Transverse colon (tissue), 4 donors: ENCODE data around the gene CHCHD4. TPM values are rescaled to one million over a fixed set of nuclear protein-coding genes. Genes with fewer than 3 reads are reported as not detected.
"Not testable (repeated sequence)": the region's sequence is repeated elsewhere in the genome, so short reads cannot be mapped to it uniquely, and the experiment has no call there.

Experiments
- DNase-seq: peaks from one replicate; pipeline ENCODE4 v3.0.0-alpha.2; 2019
- H3K27ac ChIP-seq, 4 donors: fragments of 200-600 bp; sonication (generic); 2 replicates each; pipeline ENCODE4 v1.5.1; 2016 to 2018; ENCODE audit warnings: inconsistent platforms in 4 of 4
- H3K27me3 ChIP-seq: fragments of 200-600 bp; sonication (generic); 2 replicates; pipeline ENCODE4 v1.5.1; 2017; ENCODE audit warnings: inconsistent platforms
- H3K36me3 ChIP-seq, 4 donors: fragments of 200-600 bp; sonication (generic); 2 replicates each; pipeline ENCODE4 v1.5.1; 2017 to 2019; ENCODE audit warnings: inconsistent platforms in 4 of 4
- H3K4me1 ChIP-seq, 4 donors: fragments of 200-600 bp; sonication (generic); 2 replicates each; pipeline ENCODE4 v1.5.1; 2017 to 2020; ENCODE audit warnings: inconsistent platforms in 4 of 4
- H3K4me3 ChIP-seq, 4 donors: fragments of 200-600 bp; sonication (generic); 1 replicate in 1 of 4; 2 replicates in 3 of 4; pipeline versions ENCODE4 v1.5.1 to v1.6.1; 2017 to 2019; ENCODE audit warnings: inconsistent platforms in 4 of 4
- H3K9me3 ChIP-seq, 2 donors: fragments of 200-600 bp; sonication (generic); 2 replicates each; pipeline ENCODE4 v1.5.1; 2017 to 2019; ENCODE audit warnings: inconsistent platforms in 2 of 2
- EP300 ChIP-seq: sonication (generic); formaldehyde crosslinking; IDR thresholded peaks from one replicate; pipeline ENCODE4 v1.6.1; 2017; ENCODE audit warnings: antibody characterized with exemption, low read depth
- POLR2A ChIP-seq: fragments of 450-650 bp; IDR thresholded peaks from one replicate; pipeline ENCODE4 v1.6.1; 2016; ENCODE audit warnings: antibody characterized with exemption, mild to moderate bottlenecking, moderate library complexity
- POLR2AphosphoS5 ChIP-seq, 3 donors: sonication (generic); formaldehyde crosslinking; IDR thresholded peaks; one replicate each; pipeline ENCODE4 v1.6.1; 2016; ENCODE audit warnings: antibody characterized with exemption in 3 of 3
- WGBS, 2 donors: methylation state at CpG; one replicate each; pipeline ENCODE4 v1.1.5; 2018; ENCODE audit warnings: low coverage in 1 of 2; 5-methylcytosine and 5-hydroxymethylcytosine counted together
- in situ Hi-C, 4 donors: fragments of 200-750 bp; cut with MboI; loops; one replicate each; pipeline versions ENCODE4 v1.15.0 to v1.15.1; 2017; ENCODE audit warnings: low sequenced_read_pairs in 3 of 4, low pct_ligation_motif_present in 1 of 4, low pct_unique_long_range_greater_than_20kb in 1 of 4
- intact Hi-C: fragments of 100-400 bp; cut with DNase I; formaldehyde crosslinking; loops from one replicate; pipeline ENCODE4 v1.15.1; 2023; ENCODE audit warnings: low total_unique reads
- total RNA-seq, 4 donors: library from RNA; depleted of rRNA; stranded (reverse); fragments of >200 nt; gene quantifications; one replicate each; pipeline ENCODE4 v1.1.0, GENCODE V29; 2016
- TF ChIP-seq, protein P1 (sequence below), 5 experiments: fragments of 200-600 bp in 3 of 5; fragments of 450-650 bp in 2 of 5; sonication (generic) in 3 of 5; IDR thresholded peaks; 1 replicate in 2 of 5; 2 replicates in 3 of 5; pipeline ENCODE4 v1.5.1; 2016 to 2017; ENCODE audit warnings: antibody characterized with exemption in 5 of 5, inconsistent platforms in 3 of 5, mild to moderate bottlenecking in 2 of 5, moderate library complexity in 1 of 5

CHCHD4 gene
- total RNA-seq, 4 donors from 2014 or later: 0.80 to 22.1 (median 13.5) TPM

DNA sequence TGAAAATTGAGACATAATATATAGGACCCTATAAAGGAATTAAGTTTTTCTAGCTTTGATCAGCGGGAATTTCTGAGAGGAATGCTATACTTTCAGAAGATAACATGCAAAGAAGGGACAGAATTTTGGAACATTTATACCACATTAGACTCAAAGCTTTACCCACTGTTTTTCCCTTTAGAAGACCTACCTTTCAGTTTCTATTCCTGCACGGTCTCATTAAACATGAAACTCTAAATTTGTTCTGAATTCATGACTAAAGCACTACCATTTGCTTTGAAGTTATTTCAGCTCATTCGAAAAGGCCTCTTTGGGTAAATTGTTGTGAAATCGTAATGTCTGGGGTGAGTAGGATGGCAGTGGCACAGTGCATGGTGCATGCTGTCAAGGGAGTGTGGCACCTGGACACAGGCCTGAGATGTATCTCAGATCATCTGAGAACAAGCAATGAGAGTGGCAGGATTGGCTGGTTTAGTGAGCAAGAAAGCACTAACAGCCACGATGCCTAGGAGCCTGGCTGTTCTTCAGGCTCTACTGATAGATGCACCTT is 42.5 kb downstream of the CHCHD4 start:
- DNase-seq: no peak
- Histone ChIP-seq H3K4me3 (no peak overlapping the region), H3K4me1 (no peaks in the 10 kb centered on the region), H3K9me3 (no peaks in the 10 kb centered on the region), H3K27ac (no peak overlapping the region), H3K36me3 (no peaks in the 10 kb centered on the region), H3K27me3 (no peaks in the 10 kb centered on the region)
- WGBS, 2 donors: 68 to 74% methylated on average over 2 to 5 of the region's 5 CpGs
- TF ChIP-seq, protein P1, sequence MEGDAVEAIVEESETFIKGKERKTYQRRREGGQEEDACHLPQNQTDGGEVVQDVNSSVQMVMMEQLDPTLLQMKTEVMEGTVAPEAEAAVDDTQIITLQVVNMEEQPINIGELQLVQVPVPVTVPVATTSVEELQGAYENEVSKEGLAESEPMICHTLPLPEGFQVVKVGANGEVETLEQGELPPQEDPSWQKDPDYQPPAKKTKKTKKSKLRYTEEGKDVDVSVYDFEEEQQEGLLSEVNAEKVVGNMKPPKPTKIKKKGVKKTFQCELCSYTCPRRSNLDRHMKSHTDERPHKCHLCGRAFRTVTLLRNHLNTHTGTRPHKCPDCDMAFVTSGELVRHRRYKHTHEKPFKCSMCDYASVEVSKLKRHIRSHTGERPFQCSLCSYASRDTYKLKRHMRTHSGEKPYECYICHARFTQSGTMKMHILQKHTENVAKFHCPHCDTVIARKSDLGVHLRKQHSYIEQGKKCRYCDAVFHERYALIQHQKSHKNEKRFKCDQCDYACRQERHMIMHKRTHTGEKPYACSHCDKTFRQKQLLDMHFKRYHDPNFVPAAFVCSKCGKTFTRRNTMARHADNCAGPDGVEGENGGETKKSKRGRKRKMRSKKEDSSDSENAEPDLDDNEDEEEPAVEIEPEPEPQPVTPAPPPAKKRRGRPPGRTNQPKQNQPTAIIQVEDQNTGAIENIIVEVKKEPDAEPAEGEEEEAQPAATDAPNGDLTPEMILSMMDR (IDR thresholded peaks at IDR 0.05): no peak
- TF ChIP-seq POLR2A: no peak
- TF ChIP-seq POLR2AphosphoS5 (IDR thresholded peaks at IDR 0.05): no peak
- TF ChIP-seq EP300: no peak
- in situ Hi-C loops: no loop called here
- intact Hi-C loops: no loop called here

DNA sequence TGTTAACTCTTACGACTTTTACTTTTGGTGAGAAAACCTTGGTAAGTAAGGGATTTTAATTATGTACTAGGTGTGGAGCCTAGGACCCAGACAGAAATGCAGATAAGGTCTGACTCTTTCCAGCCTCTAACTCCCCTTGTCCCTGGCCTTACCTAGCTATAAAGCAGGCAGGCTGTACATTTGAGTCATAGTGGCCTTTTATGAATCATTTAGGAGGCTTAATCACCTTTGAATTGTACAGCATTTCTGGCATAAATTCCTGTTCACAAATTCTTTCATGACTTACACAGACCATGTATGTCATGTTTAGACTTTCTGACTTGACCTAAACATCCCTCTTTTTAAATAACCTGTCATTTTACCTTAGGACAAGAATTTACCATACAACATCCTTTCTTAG is 47.4 kb downstream of the CHCHD4 start:
- no peak overlapping the region for H3K27ac ChIP-seq
- TF ChIP-seq, protein P1 (IDR thresholded peaks at IDR 0.05): no peak
- no peaks in the 10 kb centered on the region for H3K4me1 ChIP-seq
- H3K36me3 ChIP-seq: no peaks in the 10 kb centered on the region
- 85 to 100% methylated on average over 1 of the region's 1 CpG for WGBS, 2 donors
- no peaks in the 10 kb centered on the region for H3K27me3 ChIP-seq
- in situ Hi-C loops: no loop called here
- H3K9me3 ChIP-seq: no peaks in the 10 kb centered on the region
- no peak for DNase-seq
- no peak overlapping the region for H3K4me3 ChIP-seq
- intact Hi-C loops: no loop called here

DNA sequence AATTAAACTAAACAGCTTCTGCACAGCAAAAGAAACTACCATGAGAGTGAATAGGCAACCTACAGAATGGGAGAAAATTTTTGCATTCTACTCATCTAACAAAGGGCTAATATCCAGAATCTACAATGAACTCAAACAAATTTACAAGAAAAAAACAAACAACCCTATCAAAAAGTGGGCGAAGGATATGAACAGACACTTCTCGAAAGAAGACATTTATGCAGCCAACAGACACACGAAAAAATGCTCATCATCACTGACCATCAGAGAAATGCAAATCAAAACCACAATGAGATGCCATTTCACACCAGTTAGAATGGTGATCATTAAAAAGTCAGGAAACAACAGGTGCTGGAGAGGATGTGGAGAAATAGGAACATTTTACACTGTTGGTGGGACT is 49.4 kb downstream of the CHCHD4 start:
- DNase-seq, H3K4me1 ChIP-seq, H3K9me3 ChIP-seq, H3K27me3 ChIP-seq, intact Hi-C loops, H3K36me3 ChIP-seq, in situ Hi-C loops, H3K4me3 ChIP-seq, H3K27ac ChIP-seq: not testable (repeated sequence)
- WGBS, 2 donors: 50 to 79% methylated on average over 1 to 3 of the region's 3 CpGs

DNA sequence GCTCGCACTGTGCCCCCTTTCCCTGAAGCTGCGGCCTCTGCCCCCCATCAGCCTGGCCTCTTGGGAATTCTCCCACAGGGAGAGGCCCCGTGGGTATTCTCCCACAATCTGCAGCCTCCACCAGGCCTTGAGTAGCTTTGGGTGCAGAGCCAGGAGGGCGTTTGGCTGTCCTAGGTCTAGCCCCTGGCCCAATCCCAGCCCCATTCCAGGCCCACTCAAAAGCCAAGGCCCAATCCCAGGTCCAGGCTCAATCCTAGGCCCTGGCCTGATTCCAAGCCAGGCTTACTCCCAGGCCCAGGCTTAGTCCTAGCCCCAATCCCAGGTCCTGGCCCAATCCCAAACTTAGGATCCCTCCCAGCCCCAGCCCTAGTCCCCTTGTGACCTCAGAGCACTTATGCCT is 59.8 kb downstream of the CHCHD4 start:
- WGBS, 2 donors: 61% methylated on average over 4 of the region's 4 CpGs; no CpG with 5 or more reads in 1 of the 2 donors
- no peak for DNase-seq

DNA sequence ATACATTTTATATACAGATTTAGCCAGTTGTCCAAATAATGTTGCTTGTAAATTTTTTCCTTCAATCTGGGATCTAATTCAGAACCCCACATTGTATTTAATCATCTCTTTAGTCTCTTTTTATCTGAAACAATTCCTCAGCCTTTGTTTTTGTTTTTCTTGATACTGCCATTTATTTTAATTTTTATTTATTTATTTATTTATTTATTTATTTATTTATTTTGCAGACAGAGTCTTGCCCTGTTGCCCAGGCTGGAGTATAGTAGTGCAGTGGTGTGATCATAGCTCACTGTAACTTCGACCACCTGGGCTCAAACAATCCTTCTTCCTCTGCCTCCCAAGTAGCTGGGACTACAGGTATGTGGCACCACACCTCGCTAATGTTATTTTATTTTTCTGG is 61.5 kb downstream of the CHCHD4 start:
- no peak for DNase-seq
- no peaks in the 10 kb centered on the region for H3K27me3 ChIP-seq
- no peaks in the 10 kb centered on the region for H3K36me3 ChIP-seq
- no peaks in the 10 kb centered on the region for H3K4me1 ChIP-seq
- TF ChIP-seq POLR2AphosphoS5 (IDR thresholded peaks at IDR 0.05) (no peak), EP300 (no peak), POLR2A (no peak)
- TF ChIP-seq, protein P1 (IDR thresholded peaks at IDR 0.05): no peak
- no peak overlapping the region for H3K4me3 ChIP-seq
- H3K9me3 ChIP-seq: no peaks in the 10 kb centered on the region
- intact Hi-C loops (no loop called here), in situ Hi-C loops (no loop called here)
- WGBS, 2 donors: 81 to 90% methylated on average over 2 of the region's 2 CpGs
- no peak overlapping the region for H3K27ac ChIP-seq

More for the DNA sequence above, 59.8 kb downstream of the CHCHD4 start:
- H3K4me1 ChIP-seq: no peaks in the 10 kb centered on the region
- no peak overlapping the region for H3K4me3 ChIP-seq
- in situ Hi-C loops: no loop called here
- no peaks in the 10 kb centered on the region for H3K36me3 ChIP-seq
- TF ChIP-seq POLR2A: no peak
- no peak for TF ChIP-seq POLR2AphosphoS5 (IDR thresholded peaks at IDR 0.05)
- TF ChIP-seq, protein P1 (IDR thresholded peaks at IDR 0.05): no peak
- no peak for TF ChIP-seq EP300
- intact Hi-C loops: no loop called here
- H3K27me3 ChIP-seq: no peaks in the 10 kb centered on the region
- no peaks in the 10 kb centered on the region for H3K9me3 ChIP-seq
- no peak overlapping the region for H3K27ac ChIP-seq
